HUES64 (cell line): ENCODE results near the gene RGS12.

Experiments used
- H3K27ac ChIP-seq: 2 replicates; pipeline ENCODE4 v1.7.0; 2013; ENCODE audit warnings: low read depth, low read length, inconsistent platforms
- H3K27me3 ChIP-seq: 2 replicates; pipeline ENCODE4 v1.6.1; 2013; ENCODE audit warnings: mild to moderate bottlenecking, low read length; ENCODE audit not compliant: insufficient read depth
- H3K36me3 ChIP-seq: 2 replicates; pipeline ENCODE4 v1.6.1; 2013; ENCODE audit warnings: mild to moderate bottlenecking, low read length; ENCODE audit not compliant: insufficient read depth
- H3K4me1 ChIP-seq: 2 replicates; pipeline ENCODE4 v1.6.1; 2013; ENCODE audit warnings: mild to moderate bottlenecking, low read length, moderate library complexity; ENCODE audit not compliant: insufficient read depth
- H3K4me3 ChIP-seq: 2 replicates; pipeline ENCODE4 v1.5.1; 2013; ENCODE audit warnings: mild to moderate bottlenecking, low read length, moderate library complexity
- H3K9ac ChIP-seq: 2 replicates; pipeline ENCODE4 v1.6.1; 2013; ENCODE audit warnings: mild to moderate bottlenecking, low read depth, low read length
- H3K9me3 ChIP-seq: 2 replicates; pipeline ENCODE4 v1.6.1; 2013; ENCODE audit warnings: low read depth, low read length; ENCODE audit not compliant: insufficient read depth
- WGBS: fragments of 150-250, 120-280 bp; methylation state at CpG from one replicate; pipeline ENCODE4 v1.1.7; 2013; ENCODE audit warnings: missing lambda C conversion rate; 5-methylcytosine and 5-hydroxymethylcytosine counted together

The RGS12 gene

GRCh38 chr4:3268395-3269104 lies 24.3 kb upstream of the RGS12 start:
- 84% methylated on average over 17 of the region's 17 CpGs for WGBS
- H3K36me3 ChIP-seq: no peaks in the 10 kb centered on the region
- no peaks in the 10 kb centered on the region for H3K4me1 ChIP-seq
- no peak overlapping the region for H3K9ac ChIP-seq
- no peak overlapping the region for H3K27ac ChIP-seq
- no peaks in the 10 kb centered on the region for H3K9me3 ChIP-seq
- no peaks in the 10 kb centered on the region for H3K27me3 ChIP-seq
- H3K4me3 ChIP-seq: no peak overlapping the region

- WGBS: 86% methylated on average over 25 of the region's 25 CpGs
- Histone ChIP-seq H3K27ac (no peak overlapping the region), H3K36me3 (no peaks in the 10 kb centered on the region), H3K9me3 (no peaks in the 10 kb centered on the region), H3K4me1 (no peaks in the 10 kb centered on the region), H3K9ac (no peak overlapping the region), H3K4me3 (no peak overlapping the region), H3K27me3 (no peaks in the 10 kb centered on the region)
These were observed 23.5 kb upstream of the RGS12 start for GRCh38 chr4:3269105-3269927.

DNA sequence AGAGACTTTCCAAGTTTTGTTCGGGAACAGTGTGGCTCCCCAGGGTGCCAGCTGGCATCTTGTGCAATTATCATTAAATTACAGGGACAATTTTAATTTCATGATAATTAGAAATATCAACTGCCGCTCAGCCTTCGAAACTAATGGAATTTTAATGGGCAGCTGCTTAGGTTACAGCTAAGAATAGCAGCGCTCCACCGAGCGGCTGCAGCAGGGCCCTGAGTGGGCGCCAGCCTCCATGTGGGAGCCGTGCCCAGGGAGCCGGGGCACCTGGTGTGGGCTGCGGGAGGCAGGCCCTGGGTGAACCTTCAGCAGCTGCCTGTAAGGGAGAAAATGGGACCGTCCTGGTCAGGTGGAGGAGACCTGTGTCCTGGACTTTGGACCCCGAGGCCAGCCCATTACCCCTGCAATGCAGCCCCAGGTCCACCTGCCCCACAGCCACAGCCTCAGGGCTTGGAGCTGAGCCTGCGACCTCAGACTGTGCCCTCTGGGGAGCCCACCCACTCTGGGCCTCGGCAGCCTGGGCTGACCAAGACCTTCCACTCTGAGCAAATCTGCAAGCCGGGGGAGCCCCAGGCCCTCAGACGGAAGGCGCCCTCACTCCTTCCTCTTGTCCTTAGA lies 22.7 kb upstream of the RGS12 start:
- Histone ChIP-seq H3K36me3 (no peaks in the 10 kb centered on the region), H3K9me3 (no peaks in the 10 kb centered on the region), H3K4me1 (no peaks in the 10 kb centered on the region), H3K9ac (no peak overlapping the region), H3K4me3 (no peak overlapping the region), H3K27me3 (no peaks in the 10 kb centered on the region), H3K27ac (no peak overlapping the region)
- 94% methylated on average over 17 of the region's 17 CpGs for WGBS

DNA sequence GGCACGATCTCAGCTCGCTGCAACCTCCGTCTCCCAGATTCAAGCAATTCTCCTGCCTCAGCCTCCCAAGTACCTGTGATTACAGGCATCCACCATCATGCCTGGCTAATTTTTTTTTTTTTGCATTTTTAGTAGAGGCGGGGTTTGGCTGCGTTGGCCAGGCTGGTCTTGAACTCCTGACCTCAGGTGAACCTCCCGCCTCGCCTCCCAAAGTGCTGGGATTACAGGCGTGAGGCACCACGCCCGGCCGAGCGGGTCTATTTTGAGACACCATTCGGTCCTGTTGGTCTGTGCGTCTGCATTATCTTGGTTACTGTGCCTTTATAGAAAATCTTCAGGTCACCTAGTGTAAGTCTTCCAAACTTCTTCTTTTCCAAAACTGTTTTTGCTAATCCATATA lies 21.7 kb upstream of the RGS12 start:
- Histone ChIP-seq H3K27me3 (no peaks in the 10 kb centered on the region), H3K9me3 (no peaks in the 10 kb centered on the region), H3K4me3 (no peak overlapping the region), H3K9ac (no peak overlapping the region), H3K27ac (no peak overlapping the region), H3K36me3 (no peaks in the 10 kb centered on the region), H3K4me1 (no peaks in the 10 kb centered on the region)
- 88% methylated on average over 14 of the region's 14 CpGs for WGBS

GRCh38 chr4:3276986-3277385 lies 15.8 kb upstream of the RGS12 start:
- Histone ChIP-seq H3K36me3 (no peaks in the 10 kb centered on the region), H3K27ac (no peak overlapping the region), H3K9ac (no peak overlapping the region), H3K4me3 (no peak overlapping the region), H3K9me3 (0 out of 2 replicates have a peak, but pooled peaks cover 5% of the 10 kb centered on the region), H3K27me3 (no peaks in the 10 kb centered on the region), H3K4me1 (no peaks in the 10 kb centered on the region)
- WGBS: 90% methylated on average over 9 of the region's 9 CpGs

GRCh38 chr4:3280466-3280865 lies 12.4 kb upstream of the RGS12 start:
- Histone ChIP-seq H3K4me3 (no peak overlapping the region), H3K9ac (no peak overlapping the region), H3K36me3 (no peaks in the 10 kb centered on the region), H3K4me1 (no peaks in the 10 kb centered on the region), H3K9me3 (0 out of 2 replicates have a peak, but pooled peaks cover 5% of the 10 kb centered on the region), H3K27ac (no peak overlapping the region), H3K27me3 (no peaks in the 10 kb centered on the region)
- 72% methylated on average over 3 of the region's 3 CpGs for WGBS

DNA sequence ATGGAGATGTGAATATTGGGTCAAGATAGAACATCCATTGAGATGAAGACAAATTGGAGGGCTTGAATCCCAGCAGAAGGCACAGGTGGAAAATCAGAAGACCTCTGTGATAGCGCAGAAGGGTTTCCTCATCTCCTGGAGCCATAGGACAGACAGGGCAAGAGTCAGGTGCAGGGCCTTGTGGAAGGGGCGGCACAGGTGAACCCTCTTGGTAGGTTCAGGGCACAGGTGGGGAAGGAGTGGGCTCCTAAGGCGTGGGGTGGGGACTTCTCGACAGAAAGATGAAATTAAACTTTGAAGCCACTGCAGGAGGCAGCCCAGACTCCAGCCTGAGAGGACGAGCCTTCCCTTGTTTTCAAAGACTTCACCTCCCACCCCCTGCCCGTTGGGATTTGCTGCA lies 9.3 kb upstream of the RGS12 start:
- no peaks in the 10 kb centered on the region for H3K36me3 ChIP-seq
- H3K4me1 ChIP-seq: no peaks in the 10 kb centered on the region
- H3K27me3 ChIP-seq: no peaks in the 10 kb centered on the region
- 0 out of 2 replicates have a peak, but pooled peaks cover 5% of the 10 kb centered on the region for H3K9me3 ChIP-seq
- 94% methylated on average over 6 of the region's 6 CpGs for WGBS
- H3K9ac ChIP-seq: no peak overlapping the region
- no peak overlapping the region for H3K4me3 ChIP-seq
- no peak overlapping the region for H3K27ac ChIP-seq

GRCh38 chr4:3283916-3284315 lies 8.9 kb upstream of the RGS12 start:
- Histone ChIP-seq H3K27me3 (no peaks in the 10 kb centered on the region), H3K9me3 (0 out of 2 replicates have a peak, but pooled peaks cover 5% of the 10 kb centered on the region), H3K9ac (no peak overlapping the region), H3K4me1 (no peaks in the 10 kb centered on the region), H3K4me3 (no peak overlapping the region), H3K36me3 (no peaks in the 10 kb centered on the region), H3K27ac (no peak overlapping the region)
- WGBS: 92% methylated on average over 13 of the region's 13 CpGs

- H3K36me3 ChIP-seq: no peaks in the 10 kb centered on the region
- H3K9me3 ChIP-seq: 0 out of 2 replicates have a peak, but pooled peaks cover 5% of the 10 kb centered on the region
- H3K4me3 ChIP-seq: no peak overlapping the region
- peaks cover under 1% of the 10 kb centered on the region; the same call in 1 of the 2 replicates for H3K27me3 ChIP-seq
- WGBS: 94% methylated on average over 24 of the region's 24 CpGs
- no peaks in the 10 kb centered on the region for H3K4me1 ChIP-seq
- H3K9ac ChIP-seq: no peak overlapping the region
- no peak overlapping the region for H3K27ac ChIP-seq
These were observed 7.9 kb upstream of the RGS12 start for GRCh38 chr4:3284734-3285557.

GRCh38 chr4:3285558-3286334 lies 7.1 kb upstream of the RGS12 start:
- Histone ChIP-seq H3K36me3 (no peaks in the 10 kb centered on the region), H3K27ac (no peak overlapping the region), H3K9ac (no peak overlapping the region), H3K4me3 (no peak overlapping the region), H3K9me3 (0 out of 2 replicates have a peak, but pooled peaks cover 5% of the 10 kb centered on the region), H3K4me1 (no peaks in the 10 kb centered on the region), H3K27me3 (peaks cover 8% of the 10 kb centered on the region)
- 90% methylated on average over 38 of the region's 38 CpGs for WGBS
